ENCODE measurements around the gene BTN2A1. TPM values are rescaled to one million over a fixed set of nuclear protein-coding genes. Genes with fewer than 3 reads are reported as not detected.
"Not testable (repeated sequence)": the region's sequence is repeated elsewhere in the genome, so short reads cannot be mapped to it uniquely, and the experiment has no call there.

Gene BTN2A1
- total RNA-seq, 1 donor from 2014 or later, result 23.8 TPM

DNA sequence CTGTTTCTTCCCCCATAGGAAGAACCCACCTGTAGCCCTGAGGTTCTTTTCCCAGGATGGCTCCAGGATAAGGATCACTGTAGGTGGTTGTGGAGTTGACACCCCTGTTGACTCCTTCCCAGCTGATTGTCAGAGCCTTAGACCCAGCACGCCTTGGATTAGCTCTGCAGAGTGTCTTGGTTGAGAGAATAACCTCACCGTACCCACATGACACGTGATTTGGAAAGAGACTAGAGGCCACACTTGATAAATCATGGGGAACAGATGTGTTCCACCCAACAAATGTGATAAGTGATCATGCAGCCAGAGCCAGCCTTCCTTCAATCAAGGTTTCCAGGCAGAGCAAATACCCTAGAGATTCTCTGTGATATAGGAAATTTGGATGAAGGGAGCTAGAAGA lies 43.5 kb upstream of the BTN2A1 start:
- no peaks in the 10 kb centered on the region for H3K4me1 Mint-ChIP-seq (ENCODE audit: unreplicated experiment)
- DNase-seq (ENCODE audit: extremely low spot score, unreplicated experiment), result no peak
- no peak for TF ChIP-seq CTCF (conservative IDR thresholded peaks at IDR 0.05)
- no peak overlapping the region for H3K4me3 Mint-ChIP-seq
- no peaks in the 10 kb centered on the region for H3K27me3 Mint-ChIP-seq
- H3K9me3 Mint-ChIP-seq, result no peaks in the 10 kb centered on the region
- H3K36me3 Mint-ChIP-seq, result peaks cover 26% of the 10 kb centered on the region
- H3K27ac Mint-ChIP-seq, result no peak overlapping the region

DNA sequence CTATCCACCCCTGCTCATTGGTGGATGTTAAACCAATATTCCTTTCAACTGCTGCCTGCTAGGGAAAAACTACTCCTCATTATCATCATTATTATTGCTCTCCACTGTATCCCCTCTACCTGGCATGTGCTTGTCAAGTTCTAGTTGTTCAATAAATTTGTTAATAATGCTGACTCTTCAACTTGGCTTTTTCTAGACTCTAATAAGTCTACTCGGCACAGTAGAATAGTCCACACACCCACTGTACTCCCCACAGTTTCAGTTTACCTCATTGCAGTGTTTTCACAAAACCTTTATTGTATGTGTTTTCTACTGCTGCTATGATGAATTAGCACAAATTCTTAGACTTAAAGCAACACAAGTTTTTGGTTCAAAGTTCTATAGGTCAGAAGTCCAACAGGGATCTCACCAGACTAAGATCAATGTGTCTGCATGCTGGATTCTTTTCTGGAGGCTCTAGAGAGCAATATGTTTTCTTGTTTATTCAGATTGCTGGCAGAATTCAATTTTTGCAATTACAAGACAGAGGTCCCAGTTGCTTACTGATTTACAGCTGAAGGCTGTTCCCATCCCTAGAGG lies 42.6 kb upstream of the BTN2A1 start:
- Mint-ChIP-seq H3K4me1 (ENCODE audit: unreplicated experiment) (no peaks in the 10 kb centered on the region), H3K4me3 (no peak overlapping the region), H3K27ac (no peak overlapping the region), H3K36me3 (peaks cover 22% of the 10 kb centered on the region), H3K27me3 (no peaks in the 10 kb centered on the region), H3K9me3 (no peaks in the 10 kb centered on the region)
- no peak for DNase-seq (ENCODE audit: extremely low spot score, unreplicated experiment)
- no peak for TF ChIP-seq CTCF (conservative IDR thresholded peaks at IDR 0.05)

DNA sequence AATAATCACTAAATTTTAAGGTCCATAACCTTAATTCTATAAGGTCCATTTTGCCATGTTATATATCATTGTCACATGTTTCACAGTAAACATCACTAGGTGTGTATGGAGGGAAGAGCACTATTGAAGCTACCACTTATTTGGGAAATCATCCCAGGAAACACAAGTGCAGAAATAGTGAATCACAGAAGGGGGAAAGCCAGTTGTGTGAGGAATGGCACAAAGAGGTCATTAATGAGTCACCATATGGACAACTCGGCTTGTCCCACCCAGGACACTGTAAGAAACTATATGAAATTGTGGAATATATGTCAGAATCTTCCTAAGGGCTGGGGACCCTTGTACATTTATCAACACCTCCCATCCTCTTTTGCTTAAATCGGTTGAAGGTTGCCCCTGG lies 42.0 kb upstream of the BTN2A1 start:
- H3K4me3 Mint-ChIP-seq, result no peak overlapping the region
- no peak for DNase-seq (ENCODE audit: extremely low spot score, unreplicated experiment)
- H3K9me3 Mint-ChIP-seq, result no peaks in the 10 kb centered on the region
- no peak for TF ChIP-seq CTCF (conservative IDR thresholded peaks at IDR 0.05)
- H3K4me1 Mint-ChIP-seq (ENCODE audit: unreplicated experiment), result no peaks in the 10 kb centered on the region
- no peaks in the 10 kb centered on the region for H3K27me3 Mint-ChIP-seq
- H3K36me3 Mint-ChIP-seq, result peaks cover 18% of the 10 kb centered on the region
- no peak overlapping the region for H3K27ac Mint-ChIP-seq

- H3K27ac Mint-ChIP-seq, result no peak overlapping the region
- no peak for DNase-seq (ENCODE audit: extremely low spot score, unreplicated experiment)
- peaks cover 17% of the 10 kb centered on the region for H3K36me3 Mint-ChIP-seq
- no peaks in the 10 kb centered on the region for H3K9me3 Mint-ChIP-seq
- TF ChIP-seq CTCF (conservative IDR thresholded peaks at IDR 0.05), result no peak
- H3K4me3 Mint-ChIP-seq, result no peak overlapping the region
- no peaks in the 10 kb centered on the region for H3K27me3 Mint-ChIP-seq
- no peaks in the 10 kb centered on the region for H3K4me1 Mint-ChIP-seq (ENCODE audit: unreplicated experiment)
These were observed 41.5 kb upstream of the BTN2A1 start for GRCh38 chr6:26416288-26416687.

- DNase-seq (ENCODE audit: extremely low spot score, unreplicated experiment); H3K4me1 Mint-ChIP-seq (ENCODE audit: unreplicated experiment); H3K9me3 Mint-ChIP-seq; H3K4me3 Mint-ChIP-seq; H3K27me3 Mint-ChIP-seq; H3K27ac Mint-ChIP-seq: not testable (repeated sequence)
- H3K36me3 Mint-ChIP-seq, result peaks cover 11% of the 10 kb centered on the region
These were observed 39.7 kb upstream of the BTN2A1 start for GRCh38 chr6:26418077-26418476.

GRCh38 chr6:26418795-26419194 lies 39.0 kb upstream of the BTN2A1 start:
- H3K36me3 Mint-ChIP-seq; DNase-seq (ENCODE audit: extremely low spot score, unreplicated experiment); H3K4me3 Mint-ChIP-seq; H3K27me3 Mint-ChIP-seq; H3K9me3 Mint-ChIP-seq; H3K27ac Mint-ChIP-seq: not testable (repeated sequence)
- H3K4me1 Mint-ChIP-seq (ENCODE audit: unreplicated experiment), result peaks cover 15% of the 10 kb centered on the region

- TF ChIP-seq CTCF (conservative IDR thresholded peaks at IDR 0.05), result peak; percentile 70
- Mint-ChIP-seq H3K27me3 (no peaks in the 10 kb centered on the region), H3K27ac (no peak overlapping the region), H3K36me3 (peaks cover 10% of the 10 kb centered on the region), H3K4me1 (ENCODE audit: unreplicated experiment) (peaks cover 27% of the 10 kb centered on the region), H3K4me3 (no peak overlapping the region), H3K9me3 (no peaks in the 10 kb centered on the region)
- no peak for DNase-seq (ENCODE audit: extremely low spot score, unreplicated experiment)
These were observed 37.0 kb upstream of the BTN2A1 start for GRCh38 chr6:26420688-26421171.
